ENCODE data around the gene CCDC30. TPM values are rescaled to one million over a fixed set of nuclear protein-coding genes. Genes with fewer than 3 reads are reported as not detected.
"Not testable (repeated sequence)": the region's sequence is repeated elsewhere in the genome, so short reads cannot be mapped to it uniquely, and the experiment has no call there.

Gene CCDC30
- total RNA-seq, 1 donor from 2014 or later = 0.06 TPM

GRCh38 chr1:42463921-42464320, 835 bp downstream of the CCDC30 start:
- TF ChIP-seq, protein P1, sequence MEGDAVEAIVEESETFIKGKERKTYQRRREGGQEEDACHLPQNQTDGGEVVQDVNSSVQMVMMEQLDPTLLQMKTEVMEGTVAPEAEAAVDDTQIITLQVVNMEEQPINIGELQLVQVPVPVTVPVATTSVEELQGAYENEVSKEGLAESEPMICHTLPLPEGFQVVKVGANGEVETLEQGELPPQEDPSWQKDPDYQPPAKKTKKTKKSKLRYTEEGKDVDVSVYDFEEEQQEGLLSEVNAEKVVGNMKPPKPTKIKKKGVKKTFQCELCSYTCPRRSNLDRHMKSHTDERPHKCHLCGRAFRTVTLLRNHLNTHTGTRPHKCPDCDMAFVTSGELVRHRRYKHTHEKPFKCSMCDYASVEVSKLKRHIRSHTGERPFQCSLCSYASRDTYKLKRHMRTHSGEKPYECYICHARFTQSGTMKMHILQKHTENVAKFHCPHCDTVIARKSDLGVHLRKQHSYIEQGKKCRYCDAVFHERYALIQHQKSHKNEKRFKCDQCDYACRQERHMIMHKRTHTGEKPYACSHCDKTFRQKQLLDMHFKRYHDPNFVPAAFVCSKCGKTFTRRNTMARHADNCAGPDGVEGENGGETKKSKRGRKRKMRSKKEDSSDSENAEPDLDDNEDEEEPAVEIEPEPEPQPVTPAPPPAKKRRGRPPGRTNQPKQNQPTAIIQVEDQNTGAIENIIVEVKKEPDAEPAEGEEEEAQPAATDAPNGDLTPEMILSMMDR (conservative IDR thresholded peaks at IDR 0.05; ENCODE audit: low read depth, low read length) = no peak

DNA sequence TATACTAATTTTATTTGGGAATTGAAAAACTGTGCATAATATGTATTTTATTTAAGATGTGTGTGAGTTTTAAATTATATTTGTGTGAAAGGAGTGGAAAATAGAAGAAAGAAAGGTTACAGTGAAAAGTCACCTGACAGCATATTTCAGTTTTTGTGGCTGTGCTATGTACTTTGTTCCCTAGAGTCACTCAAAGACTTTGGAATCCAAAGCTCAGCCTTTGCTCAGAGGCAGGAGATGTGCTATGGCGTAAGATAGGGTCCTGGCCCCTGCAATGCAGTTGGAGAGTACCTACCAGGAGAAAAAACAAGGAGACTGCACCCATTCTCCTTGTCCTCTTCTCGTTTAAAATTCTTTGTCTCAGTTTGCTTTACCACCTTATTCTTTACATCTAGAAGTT, 2.9 kb downstream of the CCDC30 start:
- TF ChIP-seq, protein P1 (conservative IDR thresholded peaks at IDR 0.05; ENCODE audit: low read depth, low read length) = no peak
- no peak for DNase-seq (ENCODE audit: low read depth)
- no peak overlapping the region for H3K4me3 ChIP-seq (ENCODE audit: low read depth, low read length)

More at GRCh38 chr1:42463921-42464320, 835 bp downstream of the CCDC30 start:
- no peak for DNase-seq (ENCODE audit: low read depth)
- H3K4me3 ChIP-seq (ENCODE audit: low read depth, low read length) = peak overlapping the region; percentile 70

GRCh38 chr1:42469727-42470126, 6.6 kb downstream of the CCDC30 start:
- TF ChIP-seq, protein P1 (conservative IDR thresholded peaks at IDR 0.05; ENCODE audit: low read depth, low read length) = no peak
- no peak overlapping the region for H3K4me3 ChIP-seq (ENCODE audit: low read depth, low read length)
- DNase-seq (ENCODE audit: low read depth) = no peak

DNA sequence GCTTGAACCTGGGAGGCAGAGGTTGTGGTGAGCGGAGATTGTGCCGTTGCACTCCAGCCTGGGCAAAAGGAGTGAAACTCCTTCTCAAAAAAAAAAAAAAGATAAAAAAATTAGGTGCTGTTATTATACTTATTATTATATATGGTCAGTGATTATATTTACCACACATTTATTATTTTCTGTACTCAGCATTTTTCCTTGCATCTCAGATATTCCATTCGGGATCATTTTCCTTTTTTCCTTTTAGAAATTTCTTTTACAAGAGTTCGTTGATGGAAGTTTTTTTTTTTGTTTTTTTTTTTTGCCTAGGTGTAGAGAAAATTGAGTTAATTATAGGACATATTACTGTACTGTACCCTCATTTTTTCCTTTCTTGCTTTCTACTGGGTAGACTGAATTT, 13.5 kb downstream of the CCDC30 start:
- no peak overlapping the region for H3K4me3 ChIP-seq (ENCODE audit: low read depth, low read length)
- TF ChIP-seq, protein P1 (conservative IDR thresholded peaks at IDR 0.05; ENCODE audit: low read depth, low read length) = no peak
- no peak for DNase-seq (ENCODE audit: low read depth)

DNA sequence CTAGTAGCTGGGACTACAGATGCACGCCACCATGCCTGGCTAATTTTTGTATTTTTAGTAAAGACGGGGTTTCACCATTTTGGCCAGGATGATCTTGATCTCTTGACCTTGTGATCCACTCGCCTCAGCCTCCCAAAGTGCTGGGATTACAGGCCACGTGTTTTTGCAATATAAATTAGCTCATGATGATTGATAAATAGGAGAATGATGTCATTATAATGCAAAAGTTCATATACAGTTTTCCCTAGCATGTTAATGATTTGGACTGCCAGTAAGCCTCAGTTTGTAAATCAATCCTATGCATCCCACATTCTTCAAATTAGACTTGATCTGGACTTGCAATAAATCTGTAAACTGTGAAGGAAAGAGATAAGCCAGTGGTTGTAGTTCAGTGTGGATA, 14.3 kb downstream of the CCDC30 start:
- not testable (repeated sequence) for DNase-seq (ENCODE audit: low read depth); H3K4me3 ChIP-seq (ENCODE audit: low read depth, low read length)

DNA sequence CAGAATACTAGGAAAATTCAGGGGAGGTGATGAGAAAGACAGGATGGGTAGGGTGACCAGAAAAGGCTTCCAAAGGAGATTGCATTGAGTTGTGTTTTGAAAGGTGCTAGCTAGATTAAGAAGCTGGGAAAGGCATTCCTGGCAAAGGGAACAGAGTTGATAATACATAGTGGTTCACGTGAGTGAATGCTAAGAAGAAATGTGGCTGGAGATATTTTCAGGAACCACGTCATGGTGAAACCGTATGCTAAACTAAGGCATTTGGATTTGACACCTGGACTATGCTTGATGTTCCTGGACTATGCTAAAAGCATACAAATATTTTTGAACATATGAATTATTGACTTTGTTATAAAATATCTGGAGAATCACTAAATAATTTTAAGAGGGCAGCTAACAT, 14.7 kb downstream of the CCDC30 start:
- H3K4me3 ChIP-seq (ENCODE audit: low read depth, low read length) = no peak overlapping the region
- TF ChIP-seq, protein P1 (conservative IDR thresholded peaks at IDR 0.05; ENCODE audit: low read depth, low read length) = no peak
- no peak for DNase-seq (ENCODE audit: low read depth)

DNA sequence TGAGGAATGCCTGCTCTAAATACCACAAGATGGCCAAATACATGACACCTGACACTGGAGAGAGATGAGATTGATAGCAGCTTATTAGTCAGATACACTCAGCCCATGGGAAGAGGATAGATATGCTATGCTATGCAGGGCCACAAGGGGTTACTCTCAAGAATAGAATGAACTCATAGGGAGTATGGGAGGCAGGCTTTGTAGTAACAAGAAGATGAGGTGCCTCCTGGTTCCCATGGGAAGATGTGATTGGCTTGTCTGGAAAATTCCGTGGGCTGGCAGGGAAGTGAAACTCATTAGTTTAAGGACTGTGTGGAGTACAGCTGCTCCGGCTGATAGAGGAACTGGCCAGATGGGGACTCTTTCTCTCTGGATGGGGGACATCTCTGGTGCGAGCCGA, 16.5 kb downstream of the CCDC30 start:
- TF ChIP-seq, protein P1 (conservative IDR thresholded peaks at IDR 0.05; ENCODE audit: low read depth, low read length) = peak; percentile 9
- no peak for DNase-seq (ENCODE audit: low read depth)
- H3K4me3 ChIP-seq (ENCODE audit: low read depth, low read length) = no peak overlapping the region

- H3K4me3 ChIP-seq (ENCODE audit: low read depth, low read length) = no peak overlapping the region
- TF ChIP-seq, protein P1 (conservative IDR thresholded peaks at IDR 0.05; ENCODE audit: low read depth, low read length) = no peak
- no peak for DNase-seq (ENCODE audit: low read depth)
These were observed 17.8 kb downstream of the CCDC30 start for GRCh38 chr1:42480921-42481320.
